Heart left ventricle (tissue), 13 donors: ENCODE measurements around the gene NTRK1.

Experiments
- POLR2A ChIP-seq, 2 donors: fragments of 450-650 bp; IDR thresholded peaks; one replicate each; pipeline ENCODE4 v1.6.1; 2017; ENCODE audit warnings: antibody characterized with exemption in 2 of 2, mild to moderate bottlenecking in 2 of 2, moderate library complexity in 2 of 2
- TF ChIP-seq, protein P1 (sequence below), 12 donors: fragments of 200-600 bp; sonication (generic) in 4 of 12; IDR thresholded peaks; one replicate each; pipeline versions ENCODE4 v1.5.0 to v1.8.0; 2018 to 2022; ENCODE audit warnings: antibody characterized with exemption in 12 of 12, mild to moderate bottlenecking in 5 of 12
- donor health status: ischemic (EF 13 %, LVEDD 7.1; RV severe dilation, severe dysfunction).
- donor health status: DM: no; HTN: yes; CAD: no.
- donor health status: DM: no; HTN: no; CAD: no.
- donor health status: ischemic (EF 25% LVEDD 6.9; RV normal size, moderate dysfunction).
- donor health status: ischemic (EF 25% LVEDD 5.7; RV mildly dilated, moderate dysfunction).
- donor health status: ischemic (EF 35%, LVEDD 5.7; RV mildly dilated, moderate dysfunction).
- donor health status: nonischemic (EF 11% LVEDD 7.7; RV severe dilation, severe dysfunction).
- donor health status: DM: yes; HTN: yes; CAD: no.
- donor health status: PGD.
- donor health status: ischemic (EF 29% LVEDD 5.4; RV normal size, mild dysfunction).
- donor health status: nonischemic (EF 23%, LVEDD 6.1; RV moderate dilation, normal function).

DNA sequence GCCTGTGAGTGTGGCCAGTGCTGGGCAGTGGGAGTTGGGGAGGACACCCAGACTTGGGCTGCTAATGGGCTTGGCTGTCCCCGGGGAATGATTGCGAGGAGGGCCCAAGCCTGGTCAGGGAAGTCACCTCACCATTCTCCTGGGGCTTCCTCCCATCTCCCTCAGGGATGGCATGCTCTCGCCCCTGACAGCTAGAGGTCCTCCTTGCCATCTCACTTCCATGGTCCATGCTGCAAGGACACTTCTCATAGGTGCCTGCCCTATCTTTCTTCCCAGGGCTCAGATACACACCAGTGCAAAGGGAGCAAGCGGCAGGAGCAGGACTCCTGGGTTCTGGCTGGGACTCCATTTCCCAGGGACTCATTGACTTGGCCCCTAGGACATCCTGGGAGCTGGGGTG is 4.1 kb downstream of the NTRK1 start:
- TF ChIP-seq, protein P1, sequence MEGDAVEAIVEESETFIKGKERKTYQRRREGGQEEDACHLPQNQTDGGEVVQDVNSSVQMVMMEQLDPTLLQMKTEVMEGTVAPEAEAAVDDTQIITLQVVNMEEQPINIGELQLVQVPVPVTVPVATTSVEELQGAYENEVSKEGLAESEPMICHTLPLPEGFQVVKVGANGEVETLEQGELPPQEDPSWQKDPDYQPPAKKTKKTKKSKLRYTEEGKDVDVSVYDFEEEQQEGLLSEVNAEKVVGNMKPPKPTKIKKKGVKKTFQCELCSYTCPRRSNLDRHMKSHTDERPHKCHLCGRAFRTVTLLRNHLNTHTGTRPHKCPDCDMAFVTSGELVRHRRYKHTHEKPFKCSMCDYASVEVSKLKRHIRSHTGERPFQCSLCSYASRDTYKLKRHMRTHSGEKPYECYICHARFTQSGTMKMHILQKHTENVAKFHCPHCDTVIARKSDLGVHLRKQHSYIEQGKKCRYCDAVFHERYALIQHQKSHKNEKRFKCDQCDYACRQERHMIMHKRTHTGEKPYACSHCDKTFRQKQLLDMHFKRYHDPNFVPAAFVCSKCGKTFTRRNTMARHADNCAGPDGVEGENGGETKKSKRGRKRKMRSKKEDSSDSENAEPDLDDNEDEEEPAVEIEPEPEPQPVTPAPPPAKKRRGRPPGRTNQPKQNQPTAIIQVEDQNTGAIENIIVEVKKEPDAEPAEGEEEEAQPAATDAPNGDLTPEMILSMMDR (IDR thresholded peaks at IDR 0.05): no peak
- no peak for TF ChIP-seq POLR2A (IDR thresholded peaks at IDR 0.05)
